ENCODE data around the gene CLVS2.

Gene CLVS2

GRCh38 chr6:123027408-123027807, 31.4 kb downstream of the CLVS2 start:
- DNase-seq: no peak

- no peak for DNase-seq
Measured at GRCh38 chr6:123028263-123028662, 32.2 kb downstream of the CLVS2 start.

GRCh38 chr6:123030282-123030681, 34.2 kb downstream of the CLVS2 start:
- no peak for DNase-seq

GRCh38 chr6:123036648-123037047, 40.6 kb downstream of the CLVS2 start:
- DNase-seq: no peak

GRCh38 chr6:123039431-123039830, 43.4 kb downstream of the CLVS2 start:
- DNase-seq: no peak

GRCh38 chr6:123042401-123042800, 46.4 kb downstream of the CLVS2 start:
- DNase-seq: no peak

- DNase-seq: no peak
Measured at GRCh38 chr6:123044341-123044860, 48.4 kb downstream of the CLVS2 start.

- DNase-seq: no peak
Measured at GRCh38 chr6:123053602-123054225, 57.7 kb downstream of the CLVS2 start.

- DNase-seq: no peak
Measured at GRCh38 chr6:123055256-123055655, 59.2 kb downstream of the CLVS2 start.

GRCh38 chr6:123062670-123063069, 66.6 kb downstream of the CLVS2 start:
- DNase-seq: no peak

GRCh38 chr6:123064038-123064437, 68.0 kb downstream of the CLVS2 start:
- DNase-seq: no peak

- no peak for DNase-seq
Measured at GRCh38 chr6:123074616-123075015, 78.6 kb downstream of the CLVS2 start.

- DNase-seq: no peak
Measured at GRCh38 chr6:123085403-123085802, 89.4 kb downstream of the CLVS2 start.

GRCh38 chr6:123089226-123089625, 93.2 kb downstream of the CLVS2 start:
- no peak for DNase-seq

GRCh38 chr6:123091091-123091895, 95.3 kb downstream of the CLVS2 start:
- no peak for DNase-seq

- no peak for DNase-seq
Measured at GRCh38 chr6:123091896-123092271, 95.8 kb downstream of the CLVS2 start.

GRCh38 chr6:123094795-123095194, 98.8 kb downstream of the CLVS2 start:
- DNase-seq: no peak

GRCh38 chr6:123105561-123105960, 109.5 kb downstream of the CLVS2 start:
- no peak for DNase-seq

GRCh38 chr6:123116370-123116769, 120.3 kb downstream of the CLVS2 start:
- no peak for DNase-seq

- no peak for DNase-seq
Measured at GRCh38 chr6:123117145-123117908, 121.3 kb downstream of the CLVS2 start.

GRCh38 chr6:123118811-123119210, 122.8 kb downstream of the CLVS2 start:
- DNase-seq: no peak

All from activated CD8-positive, alpha-beta memory T cell treated with anti-CD3 and anti-CD28 coated beads for 24 hours (primary cell).